Measurements from ENCODE around the gene APOH. TPM values are rescaled to one million over a fixed set of nuclear protein-coding genes. Genes with fewer than 3 reads are reported as not detected.

The APOH gene
- total and polyA plus RNA-seq, 2 of the 13 experiments (the other 11 are each of a cell fraction or from before 2014, with no cell fraction given), result 4,846 to 5,748 TPM

DNA sequence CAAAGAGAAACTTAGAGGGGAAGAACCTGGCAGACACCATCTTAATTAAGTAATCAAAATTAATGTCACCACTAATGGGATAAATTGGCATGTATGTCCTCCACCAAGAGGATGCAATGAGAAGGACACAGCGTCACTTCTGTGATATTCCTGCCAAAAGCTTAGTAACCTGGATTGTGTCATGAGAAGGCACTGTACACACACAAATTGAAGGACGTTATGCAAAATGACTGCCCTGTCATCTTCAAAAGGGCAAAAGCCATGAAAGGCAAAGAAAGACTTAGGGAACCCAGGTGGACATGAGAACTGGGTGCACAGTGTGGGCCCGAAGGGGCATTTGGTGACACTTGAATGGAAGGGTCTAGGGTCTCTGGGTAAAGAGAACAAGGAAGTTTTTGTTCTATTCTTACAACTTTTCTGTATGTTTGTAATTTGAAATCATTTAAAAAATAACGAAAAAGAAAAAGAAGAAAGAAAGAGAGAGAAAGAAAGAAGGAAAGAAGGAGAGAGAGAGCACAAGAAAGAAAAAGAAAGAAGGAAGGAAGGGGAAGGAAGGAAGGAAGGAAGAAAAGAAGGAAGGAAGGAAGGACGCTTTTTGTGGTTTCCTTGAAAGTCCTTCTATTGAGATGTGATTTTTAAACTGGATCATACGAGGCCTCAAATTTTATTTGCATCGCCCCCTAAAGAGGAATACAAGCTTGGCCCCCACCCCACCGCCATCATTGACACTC lies 4.0 kb upstream of the APOH start (continued):
- peak; percentile 67; the same call in 1 of the 2 replicates for TF ChIP-seq CREB1 (IDR thresholded peaks at IDR 0.05)
- no peak for TF ChIP-seq CREB1 (CRISPR knock-in tag; IDR thresholded peaks at IDR 0.05)
- TF ChIP-seq, protein P1, sequence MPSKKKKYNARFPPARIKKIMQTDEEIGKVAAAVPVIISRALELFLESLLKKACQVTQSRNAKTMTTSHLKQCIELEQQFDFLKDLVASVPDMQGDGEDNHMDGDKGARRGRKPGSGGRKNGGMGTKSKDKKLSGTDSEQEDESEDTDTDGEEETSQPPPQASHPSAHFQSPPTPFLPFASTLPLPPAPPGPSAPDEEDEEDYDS (CRISPR knock-in tag; IDR thresholded peaks at IDR 0.05), result peak; percentile 43; the same call in 1 of the 2 replicates
- peak; percentile 44 for TF ChIP-seq POGZ (CRISPR knock-in tag; IDR thresholded peaks at IDR 0.05)
- TF ChIP-seq TCF7 (IDR thresholded peaks at IDR 0.05; ENCODE audit: low read depth), result peak; percentile 59; the same call in 1 of the 2 replicates
- 0 out of 2 replicates have a peak, but pooled peaks have one; percentile 34 for TF ChIP-seq FOXC1 (CRISPR knock-in tag; IDR thresholded peaks at IDR 0.05; ENCODE audit: borderline replicate concordance)
- TF ChIP-seq RARA (CRISPR knock-in tag; IDR thresholded peaks at IDR 0.05), result peak; percentile 76
- TF ChIP-seq, protein P2, sequence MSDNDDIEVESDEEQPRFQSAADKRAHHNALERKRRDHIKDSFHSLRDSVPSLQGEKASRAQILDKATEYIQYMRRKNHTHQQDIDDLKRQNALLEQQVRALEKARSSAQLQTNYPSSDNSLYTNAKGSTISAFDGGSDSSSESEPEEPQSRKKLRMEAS (IDR thresholded peaks at IDR 0.05), result no peak
- peak; percentile 39; the same call in 1 of the 2 replicates for TF ChIP-seq RCOR2 (CRISPR knock-in tag; IDR thresholded peaks at IDR 0.05)
- TF ChIP-seq KDM6A (CRISPR knock-in tag; IDR thresholded peaks at IDR 0.05; ENCODE audit: low read depth), result peak; percentile 59; the same call in 1 of the 2 replicates
- TF ChIP-seq SOX6 (IDR thresholded peaks at IDR 0.05), result no peak
- peak; percentile 64 for TF ChIP-seq SOX6 (CRISPR knock-in tag; IDR thresholded peaks at IDR 0.05)
- TF ChIP-seq TRAFD1 (CRISPR knock-in tag; IDR thresholded peaks at IDR 0.05; ENCODE audit: borderline replicate concordance), result no peak
- TF ChIP-seq, protein P3, sequence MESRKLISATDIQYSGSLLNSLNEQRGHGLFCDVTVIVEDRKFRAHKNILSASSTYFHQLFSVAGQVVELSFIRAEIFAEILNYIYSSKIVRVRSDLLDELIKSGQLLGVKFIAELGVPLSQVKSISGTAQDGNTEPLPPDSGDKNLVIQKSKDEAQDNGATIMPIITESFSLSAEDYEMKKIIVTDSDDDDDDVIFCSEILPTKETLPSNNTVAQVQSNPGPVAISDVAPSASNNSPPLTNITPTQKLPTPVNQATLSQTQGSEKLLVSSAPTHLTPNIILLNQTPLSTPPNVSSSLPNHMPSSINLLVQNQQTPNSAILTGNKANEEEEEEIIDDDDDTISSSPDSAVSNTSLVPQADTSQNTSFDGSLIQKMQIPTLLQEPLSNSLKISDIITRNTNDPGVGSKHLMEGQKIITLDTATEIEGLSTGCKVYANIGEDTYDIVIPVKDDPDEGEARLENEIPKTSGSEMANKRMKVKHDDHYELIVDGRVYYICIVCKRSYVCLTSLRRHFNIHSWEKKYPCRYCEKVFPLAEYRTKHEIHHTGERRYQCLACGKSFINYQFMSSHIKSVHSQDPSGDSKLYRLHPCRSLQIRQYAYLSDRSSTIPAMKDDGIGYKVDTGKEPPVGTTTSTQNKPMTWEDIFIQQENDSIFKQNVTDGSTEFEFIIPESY (CRISPR knock-in tag; IDR thresholded peaks at IDR 0.05), result peak; percentile 52
- TF ChIP-seq HMG20B (CRISPR knock-in tag; conservative IDR thresholded peaks at IDR 0.05), result no peak
- TF ChIP-seq REPIN1 (CRISPR knock-in tag; IDR thresholded peaks at IDR 0.05; ENCODE audit: borderline replicate concordance, low read depth), result no peak
- TF ChIP-seq NCOA2 (CRISPR knock-in tag; IDR thresholded peaks at IDR 0.05), result peak; percentile 81
- no peak for TF ChIP-seq FOXP1 (IDR thresholded peaks at IDR 0.05)
- peak; percentile 79 for TF ChIP-seq FOXP1 (CRISPR knock-in tag; IDR thresholded peaks at IDR 0.05)
- peak; percentile 87 for TF ChIP-seq MIXL1 (CRISPR knock-in tag; IDR thresholded peaks at IDR 0.05)
- TF ChIP-seq ERF (CRISPR knock-in tag; IDR thresholded peaks at IDR 0.05), result peak; percentile 77
- TF ChIP-seq SIN3A (IDR thresholded peaks at IDR 0.05; ENCODE audit: borderline replicate concordance, low read depth, low read length), result no peak
- peak; percentile 60 for TF ChIP-seq SRF (IDR thresholded peaks at IDR 0.05; ENCODE audit: low read depth, low read length)
- peak; percentile 79 for TF ChIP-seq HNF4A (CRISPR knock-in tag; IDR thresholded peaks at IDR 0.05)
- TF ChIP-seq, protein P4, sequence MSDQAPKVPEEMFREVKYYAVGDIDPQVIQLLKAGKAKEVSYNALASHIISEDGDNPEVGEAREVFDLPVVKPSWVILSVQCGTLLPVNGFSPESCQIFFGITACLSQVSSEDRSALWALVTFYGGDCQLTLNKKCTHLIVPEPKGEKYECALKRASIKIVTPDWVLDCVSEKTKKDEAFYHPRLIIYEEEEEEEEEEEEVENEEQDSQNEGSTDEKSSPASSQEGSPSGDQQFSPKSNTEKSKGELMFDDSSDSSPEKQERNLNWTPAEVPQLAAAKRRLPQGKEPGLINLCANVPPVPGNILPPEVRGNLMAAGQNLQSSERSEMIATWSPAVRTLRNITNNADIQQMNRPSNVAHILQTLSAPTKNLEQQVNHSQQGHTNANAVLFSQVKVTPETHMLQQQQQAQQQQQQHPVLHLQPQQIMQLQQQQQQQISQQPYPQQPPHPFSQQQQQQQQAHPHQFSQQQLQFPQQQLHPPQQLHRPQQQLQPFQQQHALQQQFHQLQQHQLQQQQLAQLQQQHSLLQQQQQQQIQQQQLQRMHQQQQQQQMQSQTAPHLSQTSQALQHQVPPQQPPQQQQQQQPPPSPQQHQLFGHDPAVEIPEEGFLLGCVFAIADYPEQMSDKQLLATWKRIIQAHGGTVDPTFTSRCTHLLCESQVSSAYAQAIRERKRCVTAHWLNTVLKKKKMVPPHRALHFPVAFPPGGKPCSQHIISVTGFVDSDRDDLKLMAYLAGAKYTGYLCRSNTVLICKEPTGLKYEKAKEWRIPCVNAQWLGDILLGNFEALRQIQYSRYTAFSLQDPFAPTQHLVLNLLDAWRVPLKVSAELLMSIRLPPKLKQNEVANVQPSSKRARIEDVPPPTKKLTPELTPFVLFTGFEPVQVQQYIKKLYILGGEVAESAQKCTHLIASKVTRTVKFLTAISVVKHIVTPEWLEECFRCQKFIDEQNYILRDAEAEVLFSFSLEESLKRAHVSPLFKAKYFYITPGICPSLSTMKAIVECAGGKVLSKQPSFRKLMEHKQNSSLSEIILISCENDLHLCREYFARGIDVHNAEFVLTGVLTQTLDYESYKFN (CRISPR knock-in tag; conservative IDR thresholded peaks at IDR 0.05), result peak; percentile 72
- 0 out of 2 replicates have a peak, but pooled peaks have one; percentile 56 for TF ChIP-seq TARDBP (CRISPR knock-in tag; IDR thresholded peaks at IDR 0.05)

Measured in HepG2 (cell line).